GM12878 (cell line): ENCODE measurements around the gene AGBL4. TPM values are rescaled to one million over a fixed set of nuclear protein-coding genes. Genes with fewer than 3 reads are reported as not detected.

Experiments
- ATAC-seq: fragments of 200-7000 bp; cut with Tn5 transposase; 3 replicates; pipeline ENCODE4 v1.9.1; 2020; ENCODE audit warnings: mild to moderate bottlenecking, moderate library complexity
- BruUV-seq: library from RNA; stranded (reverse); fragments of 400-500 nt; replicated peaks from 2 replicates; lab custom pipeline; 2021; lab: Mats Ljungman, UMichigan
- CTCF ChIA-PET: fragments of 300-600 bp; sonication (Branson Sonifier 250); formaldehyde crosslinking; extraction: SDS; loops from one replicate; lab custom pipeline; 2021; ENCODE audit warnings: inconsistent platforms; lab: Yijun Ruan, JAX
- POLR2A ChIA-PET: fragments of 350-600 bp; formaldehyde crosslinking; extraction: SDS; loops from one replicate; lab custom pipeline; 2021; ENCODE audit warnings: inconsistent platforms; lab: Charles Lee
- RAD21 ChIA-PET: fragments of 300-600 bp; sonication (Branson Sonifier 250); formaldehyde crosslinking; loops from one replicate; lab custom pipeline; 2023; ENCODE audit warnings: antibody characterized with exemption; ENCODE audit not compliant: unreplicated experiment; lab: Charles Lee
- SMC1A ChIA-PET: fragments of 300-600 bp; sonication (Branson Sonifier 250); formaldehyde crosslinking; loops from one replicate; lab custom pipeline; 2023; ENCODE audit not compliant: unreplicated experiment, uncharacterized antibody; lab: Charles Lee
- DNase-seq: peaks from one replicate; pipeline ENCODE4 v3.0.0-alpha.2; 2011; ENCODE audit warnings: low read depth, low spot score
- FAIRE-seq: peaks from 3 replicates; lab custom pipeline; 2011; peaks lifted over from hg19 to GRCh38; lab: Jason Lieb, UNC
- H2AFZ ChIP-seq: 2 replicates; pipeline ENCODE4 v1.6.0; 2011; ENCODE audit warnings: low read depth, low read length, control low read depth; ENCODE audit not compliant: control insufficient read depth
- H3K27ac ChIP-seq: 2 replicates; pipeline ENCODE4 v1.5.1; 2011; ENCODE audit warnings: control low read depth; ENCODE audit not compliant: control insufficient read depth, insufficient read depth
- H3K27me3 ChIP-seq, 2 experiments: replicated peaks in 1 of 2; 2 replicates each; pipeline versions ENCODE4 v1.6.0 to v1.6.1; 2011; ENCODE audit warnings: low read length in 1 of 2; ENCODE audit not compliant: control insufficient read depth in 2 of 2, insufficient read depth in 2 of 2
- H3K36me3 ChIP-seq, 2 experiments: 2 replicates each; pipeline ENCODE4 v1.5.1; 2011; ENCODE audit warnings: low read length in 1 of 2; ENCODE audit not compliant: control insufficient read depth in 2 of 2, insufficient read depth in 2 of 2
- H3K4me1 ChIP-seq: 2 replicates; pipeline ENCODE4 v1.6.1; 2011; ENCODE audit warnings: mild to moderate bottlenecking, low read length, moderate library complexity, mixed read lengths; ENCODE audit not compliant: control insufficient read depth, insufficient read depth
- H3K4me2 ChIP-seq: 2 replicates; pipeline ENCODE4 v1.6.0; 2011; ENCODE audit warnings: control low read depth; ENCODE audit not compliant: control insufficient read depth, insufficient read depth
- H3K4me3 ChIP-seq: fragments of 200-600 bp; sonication (generic); 2 replicates; pipeline ENCODE4 v1.5.1; 2016
- H3K79me2 ChIP-seq: 2 replicates; pipeline ENCODE4 v1.6.0; 2011; ENCODE audit warnings: low read length; ENCODE audit not compliant: control insufficient read depth, insufficient read depth
- H3K9ac ChIP-seq: 2 replicates; pipeline ENCODE4 v1.8.0; 2011; ENCODE audit warnings: low read length, control low read depth, mixed read lengths; ENCODE audit not compliant: control insufficient read depth, insufficient read depth
- H3K9me3 ChIP-seq: replicated peaks from 3 replicates; pipeline ENCODE4 v1.5.1; 2011; ENCODE audit warnings: mild to moderate bottlenecking, low read length; ENCODE audit not compliant: control insufficient read depth, insufficient read depth
- H4K20me1 ChIP-seq: 2 replicates; pipeline ENCODE4 v1.6.0; 2011; ENCODE audit not compliant: control insufficient read depth, insufficient read depth
- PKNOX1 ChIP-seq: fragments of 450-650 bp; IDR thresholded peaks from 2 replicates; pipeline ENCODE4 v1.6.1; 2016; ENCODE audit warnings: mild to moderate bottlenecking
- SPI1 ChIP-seq: IDR thresholded peaks from 2 replicates; pipeline ENCODE4 v1.6.1; 2011; ENCODE audit warnings: low read depth, mild to moderate bottlenecking, low read length, moderate library complexity, borderline replicate concordance; ENCODE audit not compliant: insufficient read depth
- TAF1 ChIP-seq: IDR thresholded peaks from 2 replicates; pipeline ENCODE4 v1.6.1; 2011; ENCODE audit warnings: mild to moderate bottlenecking, low read depth, low read length, borderline replicate concordance
- ZBTB33 ChIP-seq: fragments of 450-650 bp; IDR thresholded peaks from 2 replicates; pipeline ENCODE4 v1.6.1; 2017; ENCODE audit warnings: mild to moderate bottlenecking
- ZNF622 ChIP-seq: fragments of 450-650 bp; IDR thresholded peaks from 2 replicates; pipeline ENCODE4 v1.6.1; 2017; ENCODE audit warnings: mild to moderate bottlenecking, inconsistent platforms
- WGBS: methylation state at CpG from one replicate; pipeline ENCODE4 v1.1.6; 2016; ENCODE audit warnings: low lambda C conversion rate; ENCODE audit not compliant: insufficient replicate concordance, insufficient coverage; ENCODE audit errors: missing lambda C conversion rate; 5-methylcytosine and 5-hydroxymethylcytosine counted together
- in situ Hi-C: fragments of 300-500 bp; cut with MboI; formaldehyde crosslinking; loops from 9 replicates; pipeline ENCODE4 v1.14.3; 2018; ENCODE audit warnings: mixed read lengths
- intact Hi-C: fragments of 100-400 bp; cut with micrococcal nuclease; formaldehyde crosslinking; loops from one replicate; pipeline ENCODE4 v1.14.2; 2022; ENCODE audit not compliant: unreplicated experiment
- polyA plus RNA-seq, 11 experiments: library from polyadenylated mRNA; depleted of rRNA in 4 of 11; unstranded in 6 of 11; stranded (reverse) in 5 of 11; fragments of >200 nt; fragmentation: Nextera tagmentation in 4 of 11; fragmentation: Illumina TruSeq in 1 of 11; extraction: Ambion mirVana in 4 of 11; extraction: Trizol in 1 of 11; gene quantifications; 1 replicate in 1 of 11; 2 replicates in 10 of 11; pipeline versions ENCODE4 v1.2.1 to v1.2.3, GENCODE V29; 2011 to 2016; ENCODE audit warnings: inconsistent platforms in 2 of 11, missing spikeins in 2 of 11, low read depth in 1 of 11
- total RNA-seq, 4 experiments: library from RNA; depleted of rRNA in 3 of 4; stranded (reverse); fragments of >200 nt in 3 of 4; fragmentation: Illumina TruSeq in 1 of 4; extraction: Trizol in 1 of 4; gene quantifications; 2 replicates each; pipeline versions ENCODE4 v1.2.1 to v1.2.3, GENCODE V29; 2013 to 2021

The AGBL4 gene
- total and polyA plus RNA-seq, 10 of the 15 experiments (the other 5 are each of a cell fraction or from before 2014, with no cell fraction given) = 0.31 TPM; not detected in 9

- SMC1A ChIA-PET = no interaction called here
- intact Hi-C loops (no loop called here), in situ Hi-C loops (loop anchor here (5.0 kb wide), 1 partner anchor 1672 kb away; no protein-coding TSS in a partner anchor)
- no peak for DNase-seq
- POLR2A ChIA-PET = no interaction called here
- H2AFZ ChIP-seq = no peak overlapping the region
- H3K4me1 ChIP-seq = no peaks in the 10 kb centered on the region; the same call in 1 of the 2 replicates
- no peak overlapping the region for H3K4me3 ChIP-seq
- TF ChIP-seq PKNOX1 = no peak
- no peak for TF ChIP-seq SPI1
- no peak for TF ChIP-seq ZNF622
- no peak for TF ChIP-seq ZBTB33
- TF ChIP-seq TAF1 = no peak
- TF ChIP-seq, all 136 proteins: peak for 0
- Histone ChIP-seq H3K36me3 (no peaks in the 10 kb centered on the region), H3K9me3 (no peaks in the 10 kb centered on the region), H3K27me3 (peaks cover 0 to 2% of the 10 kb centered on the region in 2 experiments; a peak in 1 of 4 replicates), H3K9ac (no peak overlapping the region), H4K20me1 (no peaks in the 10 kb centered on the region), H3K4me2 (no peak overlapping the region), H3K27ac (no peak overlapping the region), H3K79me2 (no peaks in the 10 kb centered on the region)
- CTCF ChIA-PET = interaction anchor here (0.7 to 6.0 kb wide), 5 partner anchors 15 to 1651 kb away, joined by 3 to 77 read pairs (median 3); no protein-coding TSS in a partner anchor
- BruUV-seq = no TSS peak
- no peak for ATAC-seq
- FAIRE-seq = no peak
- WGBS = 36% methylated on average over 3 of the region's 3 CpGs
- RAD21 ChIA-PET = no interaction called here
Observed at GRCh38 chr1:48675251-48675650, 1348.5 kb downstream of the AGBL4 start.
